ENCODE measurements around the gene SIGLEC6. TPM values are rescaled to one million over a fixed set of nuclear protein-coding genes. Genes with fewer than 3 reads are reported as not detected.

SIGLEC6 gene
- total RNA-seq, 6 donors from 2014 or later, result 7.2 to 7.9 (median 7.8) TPM; not detected in 3

DNA sequence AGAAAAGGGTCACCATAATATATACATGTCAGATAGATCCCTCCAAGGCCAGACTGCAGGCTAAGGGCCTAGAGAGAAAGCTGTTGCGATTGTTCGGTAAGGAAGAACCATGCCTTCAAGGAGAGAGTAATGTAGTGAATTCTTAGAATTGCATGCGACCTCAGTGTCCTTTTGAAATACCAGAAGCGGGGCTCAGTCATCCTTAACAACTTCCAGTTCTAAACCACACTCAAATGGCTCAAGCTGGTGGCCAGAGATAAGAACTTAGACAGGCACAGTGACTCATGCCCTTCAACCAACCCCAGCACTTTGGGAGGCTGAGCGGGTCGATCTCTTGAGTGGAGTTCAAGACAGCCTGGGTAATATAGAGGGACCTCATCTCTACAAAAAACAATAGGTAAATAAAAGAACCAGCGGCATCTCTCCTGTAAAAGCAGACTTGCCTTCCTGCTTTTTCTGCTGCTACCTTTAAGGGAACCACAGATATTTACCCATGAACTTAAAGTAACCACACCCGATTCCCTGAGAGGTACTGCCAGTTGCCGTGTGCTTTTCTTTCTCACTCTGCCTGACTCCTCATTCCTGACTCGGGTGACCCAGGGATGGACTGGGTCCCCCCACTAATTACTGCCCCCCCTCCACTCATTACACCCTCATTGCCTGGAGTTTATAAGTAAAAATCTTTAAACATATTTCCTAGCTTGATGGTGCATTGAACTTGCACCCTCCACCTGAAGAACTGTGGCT is 15.4 kb upstream of the SIGLEC6 start:
- no peaks in the 10 kb centered on the region for H3K27me3 ChIP-seq
- no peak overlapping the region for H3K4me3 ChIP-seq
- no peaks in the 10 kb centered on the region for H3K9me3 ChIP-seq
- H3K4me1 ChIP-seq, result no peaks in the 10 kb centered on the region
- H3K36me3 ChIP-seq, result no peaks in the 10 kb centered on the region
- 27 to 32% methylated on average over 10 of the region's 10 CpGs for WGBS, 2 donors
- TF ChIP-seq POLR2AphosphoS5 (IDR thresholded peaks at IDR 0.05), result no peak
- DNase-seq (no peak), ATAC-seq (ENCODE audit: low FRiP score in 2 of 2) (no peak)
- no peak overlapping the region for H3K27ac ChIP-seq

DNA sequence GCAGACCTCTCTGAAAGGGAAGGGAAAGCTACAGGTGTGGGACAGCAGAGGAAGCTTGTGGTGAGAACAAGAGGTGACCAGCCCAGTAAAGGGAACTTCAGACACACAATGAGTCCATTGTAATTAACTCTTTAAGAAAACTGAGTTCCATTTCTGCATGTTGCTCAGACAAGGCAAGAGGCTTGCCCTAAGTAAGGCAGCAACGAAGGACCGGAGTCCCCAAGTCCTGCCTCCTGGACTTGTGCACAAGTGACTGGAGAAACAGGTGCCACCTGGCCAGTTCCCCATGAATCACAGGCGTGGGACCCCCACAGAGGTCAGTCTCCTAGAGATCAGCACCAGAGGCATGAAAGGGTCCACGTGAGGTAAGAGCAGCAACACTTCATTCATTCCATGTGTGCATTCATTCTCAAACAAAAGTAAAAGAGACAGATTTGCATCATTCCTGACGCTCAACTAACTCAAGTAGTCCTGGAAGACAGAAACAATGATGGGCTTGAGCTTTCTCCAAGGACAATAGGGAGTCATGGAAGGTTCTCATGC is 14.7 kb upstream of the SIGLEC6 start:
- H3K4me1 ChIP-seq, result no peaks in the 10 kb centered on the region
- DNase-seq (no peak), ATAC-seq (ENCODE audit: low FRiP score in 2 of 2) (no peak)
- no peaks in the 10 kb centered on the region for H3K9me3 ChIP-seq
- H3K27me3 ChIP-seq, result no peaks in the 10 kb centered on the region
- TF ChIP-seq, protein P1, sequence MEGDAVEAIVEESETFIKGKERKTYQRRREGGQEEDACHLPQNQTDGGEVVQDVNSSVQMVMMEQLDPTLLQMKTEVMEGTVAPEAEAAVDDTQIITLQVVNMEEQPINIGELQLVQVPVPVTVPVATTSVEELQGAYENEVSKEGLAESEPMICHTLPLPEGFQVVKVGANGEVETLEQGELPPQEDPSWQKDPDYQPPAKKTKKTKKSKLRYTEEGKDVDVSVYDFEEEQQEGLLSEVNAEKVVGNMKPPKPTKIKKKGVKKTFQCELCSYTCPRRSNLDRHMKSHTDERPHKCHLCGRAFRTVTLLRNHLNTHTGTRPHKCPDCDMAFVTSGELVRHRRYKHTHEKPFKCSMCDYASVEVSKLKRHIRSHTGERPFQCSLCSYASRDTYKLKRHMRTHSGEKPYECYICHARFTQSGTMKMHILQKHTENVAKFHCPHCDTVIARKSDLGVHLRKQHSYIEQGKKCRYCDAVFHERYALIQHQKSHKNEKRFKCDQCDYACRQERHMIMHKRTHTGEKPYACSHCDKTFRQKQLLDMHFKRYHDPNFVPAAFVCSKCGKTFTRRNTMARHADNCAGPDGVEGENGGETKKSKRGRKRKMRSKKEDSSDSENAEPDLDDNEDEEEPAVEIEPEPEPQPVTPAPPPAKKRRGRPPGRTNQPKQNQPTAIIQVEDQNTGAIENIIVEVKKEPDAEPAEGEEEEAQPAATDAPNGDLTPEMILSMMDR (IDR thresholded peaks at IDR 0.05), result no peak
- TF ChIP-seq EP300 (IDR thresholded peaks at IDR 0.05) (no peak), POLR2A (IDR thresholded peaks at IDR 0.05) (no peak), POLR2AphosphoS5 (IDR thresholded peaks at IDR 0.05) (no peak)
- no peaks in the 10 kb centered on the region for H3K36me3 ChIP-seq
- no peak overlapping the region for H3K4me3 ChIP-seq
- no peak overlapping the region for H3K27ac ChIP-seq
- 57 to 78% methylated on average over 3 to 5 of the region's 5 CpGs for WGBS, 2 donors

DNA sequence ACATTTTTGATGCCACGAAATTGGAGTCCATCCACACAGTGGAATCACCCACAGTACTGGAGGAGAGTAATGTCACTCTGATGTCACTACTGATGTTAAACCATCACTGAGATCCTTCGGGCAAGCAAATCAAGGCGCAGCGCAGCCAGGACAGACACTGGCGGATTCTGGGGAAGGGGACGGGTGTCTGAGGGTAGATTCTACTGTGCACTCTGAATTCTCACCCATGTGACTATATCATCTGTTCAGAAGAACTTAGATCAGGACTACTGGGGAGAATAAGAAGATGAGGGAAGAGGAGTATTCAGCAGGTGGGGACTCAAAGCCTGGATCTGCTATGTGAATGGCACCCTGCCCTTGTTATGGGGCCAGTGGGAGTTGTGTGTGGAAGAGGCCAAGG is 12.6 kb upstream of the SIGLEC6 start:
- Histone ChIP-seq H3K27ac (no peak overlapping the region), H3K4me3 (no peak overlapping the region), H3K36me3 (no peaks in the 10 kb centered on the region), H3K4me1 (no peaks in the 10 kb centered on the region), H3K9me3 (no peaks in the 10 kb centered on the region), H3K27me3 (no peaks in the 10 kb centered on the region)
- DNase-seq, result no peak
- TF ChIP-seq POLR2AphosphoS5 (IDR thresholded peaks at IDR 0.05) (no peak), POLR2A (IDR thresholded peaks at IDR 0.05) (no peak), EP300 (IDR thresholded peaks at IDR 0.05) (no peak)
- TF ChIP-seq, protein P1 (IDR thresholded peaks at IDR 0.05), result no peak
- 82 to 84% methylated on average over 6 of the region's 6 CpGs for WGBS, 2 donors
- ATAC-seq (ENCODE audit: low FRiP score in 2 of 2), result no peak

DNA sequence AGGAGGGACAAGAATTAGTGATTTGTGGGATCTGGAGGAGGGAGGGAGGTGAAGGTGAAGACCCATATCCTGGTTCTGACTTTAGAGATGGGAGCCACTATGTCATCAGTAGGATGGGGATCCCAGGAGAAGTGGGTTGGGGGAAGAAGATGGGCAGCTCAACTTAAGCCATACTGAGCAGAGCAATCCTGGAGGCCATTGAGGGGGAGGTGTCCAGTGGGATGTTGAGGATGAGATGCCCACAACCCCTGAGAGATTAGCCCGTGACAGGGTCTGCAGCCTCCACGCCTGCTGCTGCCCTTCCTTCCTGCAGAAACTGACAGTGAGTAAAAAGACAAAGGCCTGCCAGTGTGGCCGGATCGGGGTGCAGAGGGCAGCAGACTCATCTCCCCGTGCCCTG is 11.2 kb upstream of the SIGLEC6 start:
- ATAC-seq (ENCODE audit: low FRiP score in 2 of 2) (no peak), DNase-seq (peak in 1 of 2 donors; percentile 34)
- H3K4me1 ChIP-seq, result no peaks in the 10 kb centered on the region
- H3K4me3 ChIP-seq, result no peak overlapping the region
- H3K27ac ChIP-seq, result no peak overlapping the region
- H3K27me3 ChIP-seq, result no peaks in the 10 kb centered on the region
- TF ChIP-seq POLR2AphosphoS5 (IDR thresholded peaks at IDR 0.05), result no peak
- TF ChIP-seq, protein P1 (IDR thresholded peaks at IDR 0.05), result no peak
- TF ChIP-seq POLR2A (IDR thresholded peaks at IDR 0.05), result no peak
- no peak for TF ChIP-seq EP300 (IDR thresholded peaks at IDR 0.05)
- no peaks in the 10 kb centered on the region for H3K9me3 ChIP-seq
- WGBS, 2 donors, result 69 to 86% methylated on average over 4 to 5 of the region's 5 CpGs
- H3K36me3 ChIP-seq, result no peaks in the 10 kb centered on the region

DNA sequence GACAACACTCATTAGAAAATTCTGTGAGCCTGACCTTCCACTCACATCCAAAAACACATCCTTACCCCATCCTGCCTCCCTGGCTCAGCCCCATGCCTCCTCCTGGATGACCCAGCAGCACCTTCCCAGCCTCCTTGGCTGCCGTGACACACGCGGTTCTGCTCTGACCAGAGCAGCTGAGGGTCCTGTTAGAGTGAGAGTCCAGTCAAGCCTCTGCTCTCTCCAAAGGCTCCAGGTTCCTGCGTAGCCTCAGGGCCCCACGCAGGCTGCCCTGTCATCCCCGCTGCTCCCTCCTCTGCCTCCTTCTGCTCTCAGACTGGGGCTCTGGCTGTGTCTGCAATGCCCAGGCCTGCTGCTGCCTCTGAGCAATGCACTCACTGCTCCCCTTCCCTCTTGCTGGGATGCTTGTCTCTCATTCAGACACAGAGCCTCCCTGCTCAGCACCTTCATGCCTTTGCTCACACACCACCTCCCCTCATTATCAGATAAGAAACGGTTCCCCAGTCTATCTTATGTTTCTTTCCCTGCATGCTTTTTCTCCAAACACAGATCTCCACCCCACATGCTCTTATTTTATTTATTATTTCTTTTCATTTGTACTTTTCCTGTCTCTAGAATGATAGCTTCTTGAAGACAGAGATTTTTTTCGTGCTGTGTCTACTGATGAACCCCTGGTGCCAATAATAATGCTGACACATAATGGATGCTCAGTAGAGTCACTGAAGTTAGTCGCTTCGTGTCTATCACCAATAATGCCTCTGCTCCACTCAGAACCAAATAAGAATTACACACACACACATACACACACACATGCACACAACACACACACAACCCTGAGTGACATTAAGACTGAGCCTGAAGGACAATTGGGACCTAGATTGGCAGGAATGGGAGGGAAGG is 10.2 kb upstream of the SIGLEC6 start:
- 57 to 60% methylated on average over 10 of the region's 10 CpGs for WGBS, 2 donors
- peak in 1 of 2 donors; percentile 45 for DNase-seq
- Histone ChIP-seq H3K27ac (no peak overlapping the region), H3K27me3 (no peaks in the 10 kb centered on the region), H3K4me3 (no peak overlapping the region), H3K4me1 (no peaks in the 10 kb centered on the region), H3K9me3 (no peaks in the 10 kb centered on the region), H3K36me3 (no peaks in the 10 kb centered on the region)
- TF ChIP-seq, protein P1 (IDR thresholded peaks at IDR 0.05), result no peak
- TF ChIP-seq EP300 (IDR thresholded peaks at IDR 0.05), result no peak
- TF ChIP-seq POLR2A (IDR thresholded peaks at IDR 0.05), result no peak
- TF ChIP-seq POLR2AphosphoS5 (IDR thresholded peaks at IDR 0.05), result no peak
- no peak for ATAC-seq (ENCODE audit: low FRiP score in 2 of 2)

All from upper lobe of left lung (tissue), 6 donors.